ENCODE results near the gene TMPRSS15. TPM values are rescaled to one million over a fixed set of nuclear protein-coding genes. Genes with fewer than 3 reads are reported as not detected.

Gene TMPRSS15
- total RNA-seq (2014; rRNA removed; shearing (Covaris generic)) = 35.2 and 37.9 TPM in 2 replicates

GRCh38 chr21:18403735-18404450 lies at the start of gene TMPRSS15:
TMPRSS15 (minus strand) TSS chr21:18403785; CDS start chr21:18403622, 163 bp downstream.

GRCh38 chr21:18244671-18245463 lies 158.7 kb downstream of the TMPRSS15 start, which contains the start of gene CHODL:
CHODL (plus strand) TSS chr21:18244833; CDS start chr21:18245224, 391 bp downstream.

Other genes with a start within 250 kb of the TMPRSS15 start
- gene CHODL, start 159.0 kb downstream of the TMPRSS15 start, total RNA-seq (2014; rRNA removed; shearing (Covaris generic)) = not detected in 2 replicates